ENCODE data around the gene HOXB1.

DNA sequence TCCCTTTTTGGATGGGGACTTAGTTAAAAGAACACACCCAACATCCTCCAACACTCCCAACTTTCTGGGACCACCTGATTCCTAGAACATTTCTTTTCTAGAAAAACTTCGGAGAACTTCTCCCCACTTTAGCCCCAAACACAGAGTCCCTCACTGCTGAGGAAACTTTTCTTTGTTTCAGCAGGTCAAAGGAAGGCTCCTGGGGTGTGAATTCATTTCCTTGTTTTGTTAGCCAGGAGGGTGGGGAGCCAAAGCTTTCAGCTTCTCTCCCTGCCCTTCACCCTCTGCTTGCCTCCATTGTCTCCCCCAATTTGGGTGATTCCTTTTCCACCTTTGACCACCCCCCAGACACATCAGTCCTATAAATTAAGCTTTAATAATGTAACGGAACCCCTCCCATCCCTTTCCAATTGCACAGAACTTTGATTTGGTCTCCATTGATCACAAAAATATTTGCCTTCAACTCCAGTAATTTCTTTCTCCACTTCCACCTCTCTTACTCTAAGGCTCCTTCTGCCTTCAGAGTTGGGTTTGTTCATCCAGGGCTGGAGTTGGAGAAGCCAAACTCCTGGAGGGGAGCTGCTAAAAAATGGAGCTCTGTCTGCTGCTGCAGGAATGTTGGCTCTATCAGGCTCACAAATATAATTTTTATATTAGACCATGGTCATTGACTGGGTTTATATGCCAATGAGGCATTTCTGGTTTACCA, 37.0 kb upstream of the HOXB1 start:
- TF ChIP-seq, protein P1, sequence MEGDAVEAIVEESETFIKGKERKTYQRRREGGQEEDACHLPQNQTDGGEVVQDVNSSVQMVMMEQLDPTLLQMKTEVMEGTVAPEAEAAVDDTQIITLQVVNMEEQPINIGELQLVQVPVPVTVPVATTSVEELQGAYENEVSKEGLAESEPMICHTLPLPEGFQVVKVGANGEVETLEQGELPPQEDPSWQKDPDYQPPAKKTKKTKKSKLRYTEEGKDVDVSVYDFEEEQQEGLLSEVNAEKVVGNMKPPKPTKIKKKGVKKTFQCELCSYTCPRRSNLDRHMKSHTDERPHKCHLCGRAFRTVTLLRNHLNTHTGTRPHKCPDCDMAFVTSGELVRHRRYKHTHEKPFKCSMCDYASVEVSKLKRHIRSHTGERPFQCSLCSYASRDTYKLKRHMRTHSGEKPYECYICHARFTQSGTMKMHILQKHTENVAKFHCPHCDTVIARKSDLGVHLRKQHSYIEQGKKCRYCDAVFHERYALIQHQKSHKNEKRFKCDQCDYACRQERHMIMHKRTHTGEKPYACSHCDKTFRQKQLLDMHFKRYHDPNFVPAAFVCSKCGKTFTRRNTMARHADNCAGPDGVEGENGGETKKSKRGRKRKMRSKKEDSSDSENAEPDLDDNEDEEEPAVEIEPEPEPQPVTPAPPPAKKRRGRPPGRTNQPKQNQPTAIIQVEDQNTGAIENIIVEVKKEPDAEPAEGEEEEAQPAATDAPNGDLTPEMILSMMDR (IDR thresholded peaks at IDR 0.05): no peak
- TF ChIP-seq EZH2phosphoT487 (IDR thresholded peaks at IDR 0.05): no peak
